GM21515 (cell line): Measurements from ENCODE around the gene F12.

Source experiments
- ATAC-seq: cut with Tn5 transposase; IDR thresholded peaks from one replicate; pipeline ENCODE4 v1.9.1; 2021; ENCODE audit not compliant: unreplicated experiment

The F12 gene

DNA sequence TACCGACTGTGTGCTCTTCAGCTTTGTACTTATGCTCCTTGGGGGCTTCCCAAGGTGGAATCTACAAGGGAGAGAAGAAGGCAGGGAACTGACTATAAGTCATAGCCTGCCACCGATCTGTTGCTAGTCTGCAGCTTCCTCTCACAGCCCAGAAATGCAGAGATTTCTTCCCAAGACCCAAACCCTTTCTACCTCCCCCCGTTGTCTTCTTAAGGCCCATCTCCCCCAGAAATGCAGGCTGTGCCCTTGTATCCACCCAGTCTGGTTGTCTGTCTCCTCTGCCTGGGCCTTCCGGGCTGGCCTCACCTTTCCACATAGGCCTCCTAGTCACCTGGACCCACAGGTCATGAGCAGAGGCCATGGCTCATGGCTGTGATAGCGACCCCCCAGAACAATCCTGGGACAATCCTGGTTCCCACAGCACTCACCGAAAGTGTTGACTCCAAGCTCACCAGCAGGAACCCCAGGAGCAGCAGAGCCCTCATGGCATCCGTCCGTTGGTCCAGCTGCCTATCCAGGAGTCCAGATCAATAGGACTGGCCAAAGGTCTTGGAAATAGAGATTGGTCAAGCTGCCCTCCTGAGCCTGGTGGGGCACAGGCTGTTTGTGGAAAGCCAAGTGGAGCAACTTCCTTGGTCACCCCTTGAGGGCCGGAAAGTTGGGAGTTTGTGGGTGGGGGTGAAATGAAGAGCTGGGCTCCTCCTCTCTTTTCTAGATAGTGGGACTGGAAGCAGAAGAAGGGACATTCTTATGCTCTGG lies at the start of gene F12:
F12 (minus strand) TSS at position 522 of the 759 bp plus-strand sequence; CDS start at position 485, 37 bp downstream.
- ATAC-seq: no peak

DNA sequence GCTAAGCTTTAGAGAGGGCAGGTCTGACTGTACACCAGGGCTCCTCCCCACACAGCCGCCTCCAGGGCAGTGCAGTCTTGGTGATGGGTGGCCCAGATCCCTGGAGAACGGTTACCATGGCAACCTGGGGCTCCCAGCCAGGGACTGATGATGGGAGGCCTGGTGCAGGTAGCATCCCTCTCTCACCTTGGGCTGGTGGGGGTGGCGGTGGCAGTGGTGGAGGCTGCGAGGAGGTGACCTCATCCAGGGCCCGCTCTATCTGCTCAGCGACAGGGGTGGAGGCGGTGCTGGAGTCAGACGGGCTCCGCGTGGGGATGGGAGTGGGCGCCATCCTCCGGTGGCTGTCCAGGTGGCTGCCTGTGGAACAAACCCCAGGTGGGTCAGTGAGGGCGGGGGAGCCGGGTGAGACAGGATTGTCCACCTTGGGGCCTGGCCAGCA lies 49.6 kb upstream of the F12 start:
- no peak for ATAC-seq

DNA sequence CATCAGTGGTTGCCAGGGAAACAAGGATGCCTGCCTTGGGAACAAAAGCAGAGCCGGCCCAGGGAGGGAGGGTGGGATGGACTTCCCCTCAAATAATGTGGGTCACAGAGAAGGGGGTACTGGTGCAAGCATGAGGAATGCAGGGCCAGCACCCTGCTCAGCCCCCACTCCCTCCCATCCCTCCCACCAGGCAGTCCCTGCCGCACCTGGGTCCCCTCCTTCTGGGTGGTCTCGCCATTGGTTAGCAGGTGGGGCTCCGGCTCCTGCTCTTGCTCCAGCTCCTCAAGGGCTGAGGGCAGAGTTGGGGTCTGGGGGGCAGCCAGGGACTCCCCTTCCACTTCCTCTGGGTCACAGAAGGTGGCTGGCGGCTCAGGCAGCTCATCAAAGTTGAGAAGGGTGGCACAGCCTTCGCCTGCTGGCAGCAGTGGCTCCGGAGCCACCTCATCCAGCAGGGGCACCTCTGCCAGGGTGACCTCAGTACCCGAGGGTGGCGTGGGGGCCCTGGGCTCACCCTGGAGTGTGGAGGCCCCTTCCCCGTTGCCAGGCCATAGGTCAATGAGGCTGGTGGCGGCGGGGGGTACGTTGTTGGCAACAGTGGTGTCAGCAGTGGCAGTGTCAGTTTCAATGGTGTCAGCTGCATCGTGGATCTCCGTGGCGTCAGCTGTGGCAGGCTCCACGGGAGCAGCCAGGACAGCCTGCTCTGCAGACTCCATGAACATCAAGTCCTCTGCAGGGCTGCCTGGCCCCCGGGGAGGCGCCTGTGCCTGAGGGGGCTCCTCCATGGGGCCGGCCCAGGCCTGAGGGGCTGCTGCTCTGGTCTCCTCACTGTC lies 48.7 kb upstream of the F12 start:
- no peak for ATAC-seq

- ATAC-seq: peak; percentile 38
These were observed 47.9 kb upstream of the F12 start for GRCh38 chr5:177456976-177457851.

GRCh38 chr5:177456591-177456964 lies 47.2 kb upstream of the F12 start:
- ATAC-seq: no peak

DNA sequence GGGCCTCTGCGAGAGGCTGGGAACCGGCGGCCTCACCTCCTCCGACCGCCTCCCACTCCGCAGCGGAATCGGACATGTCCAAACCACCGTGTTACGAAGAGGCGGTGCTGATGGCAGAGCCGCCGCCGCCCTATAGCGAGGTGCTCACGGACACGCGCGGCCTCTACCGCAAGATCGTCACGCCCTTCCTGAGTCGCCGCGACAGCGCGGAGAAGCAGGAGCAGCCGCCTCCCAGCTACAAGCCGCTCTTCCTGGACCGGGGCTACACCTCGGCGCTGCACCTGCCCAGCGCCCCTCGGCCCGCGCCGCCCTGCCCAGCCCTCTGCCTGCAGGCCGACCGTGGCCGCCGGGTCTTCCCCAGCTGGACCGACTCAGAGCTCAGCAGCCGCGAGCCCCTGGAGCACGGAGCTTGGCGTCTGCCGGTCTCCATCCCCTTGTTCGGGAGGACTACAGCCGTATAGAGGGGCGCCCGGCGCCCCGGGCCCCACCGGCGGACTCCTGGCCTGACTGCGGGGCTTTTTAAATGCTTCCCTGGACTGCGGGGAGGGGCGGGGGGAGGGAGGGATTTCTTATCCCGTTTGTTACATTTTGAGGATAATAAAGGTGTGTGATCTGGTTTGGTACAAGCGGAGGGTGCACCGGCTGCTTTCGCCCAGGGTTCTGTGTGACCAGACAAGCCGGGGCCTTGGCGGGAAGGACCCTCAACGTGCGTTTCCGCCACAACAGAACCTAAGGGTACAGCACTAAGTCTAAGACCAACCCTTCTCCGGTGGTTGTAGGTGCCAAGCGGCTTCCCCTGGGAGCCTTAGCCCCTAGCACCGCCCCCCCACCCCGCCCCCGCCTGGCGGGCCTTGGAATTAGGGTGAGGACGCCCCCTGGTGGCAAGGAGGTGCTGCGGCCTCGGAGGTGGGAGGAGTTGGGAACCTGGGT lies 46.6 kb upstream of the F12 start:
- ATAC-seq: peak; percentile 16

- peak; percentile 45 for ATAC-seq
These were observed 45.8 kb upstream of the F12 start for GRCh38 chr5:177455036-177455660.

DNA sequence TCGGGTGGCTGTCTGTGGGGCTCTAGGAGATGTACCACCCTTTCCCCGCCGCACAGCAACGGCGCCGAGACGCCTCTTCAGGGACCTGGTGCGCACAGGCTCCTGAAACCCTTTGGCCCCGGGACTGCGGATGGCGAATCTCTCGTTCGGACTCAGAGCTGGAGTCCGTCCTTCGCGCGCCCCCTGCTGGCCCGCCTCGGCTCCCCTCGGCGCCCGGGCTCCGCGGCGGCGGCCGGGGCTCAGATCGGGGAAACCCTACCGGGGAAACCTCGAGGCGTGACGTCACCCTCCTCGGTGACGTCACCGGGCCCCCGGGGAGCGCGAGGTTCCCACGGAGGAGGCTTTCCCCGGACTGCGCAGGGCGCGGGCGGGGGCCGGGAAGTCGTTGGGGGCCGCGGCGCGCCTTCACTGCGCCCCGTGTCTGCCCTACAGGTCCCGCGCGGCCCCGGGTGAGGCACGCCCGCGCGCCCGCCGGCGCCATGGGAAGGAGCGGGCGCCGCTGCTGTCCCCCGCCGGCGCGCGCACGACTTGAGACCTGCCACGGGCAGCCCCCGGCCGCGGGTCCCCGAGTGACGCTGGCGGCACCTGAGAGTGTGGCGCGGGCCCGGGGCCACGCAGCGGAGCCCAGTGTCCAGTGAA lies 45.2 kb upstream of the F12 start:
- peak; percentile 47 for ATAC-seq

DNA sequence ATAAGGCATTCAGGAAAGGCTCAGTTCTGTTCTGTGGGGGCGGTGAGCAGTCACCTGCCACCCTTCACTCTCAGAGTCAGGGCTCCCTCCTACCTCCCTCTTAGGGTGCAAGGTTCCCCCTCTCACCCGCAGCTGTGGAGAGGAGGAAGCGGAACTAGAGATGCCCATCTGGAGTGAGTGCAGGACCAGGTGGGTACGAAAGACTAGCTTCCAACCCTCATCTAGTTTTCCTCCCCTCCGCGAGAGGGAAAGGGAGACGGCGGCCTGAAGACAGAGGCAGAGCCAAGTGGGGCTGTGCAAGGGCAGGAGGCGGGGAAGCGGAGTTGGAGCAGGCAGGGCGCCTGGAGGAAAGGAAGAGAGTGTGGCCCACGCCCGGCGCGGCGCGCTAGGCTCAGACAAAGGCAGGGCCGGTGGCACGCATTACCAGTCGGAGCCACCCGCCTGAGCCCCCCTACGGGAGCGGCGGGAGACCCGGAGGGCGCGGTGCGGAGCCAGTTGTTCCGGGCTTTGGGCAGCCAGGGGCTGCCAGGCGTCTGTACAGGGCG lies 44.6 kb upstream of the F12 start:
- peak; percentile 3 for ATAC-seq

- no peak for ATAC-seq
These were observed 43.6 kb upstream of the F12 start for GRCh38 chr5:177452688-177453638.

DNA sequence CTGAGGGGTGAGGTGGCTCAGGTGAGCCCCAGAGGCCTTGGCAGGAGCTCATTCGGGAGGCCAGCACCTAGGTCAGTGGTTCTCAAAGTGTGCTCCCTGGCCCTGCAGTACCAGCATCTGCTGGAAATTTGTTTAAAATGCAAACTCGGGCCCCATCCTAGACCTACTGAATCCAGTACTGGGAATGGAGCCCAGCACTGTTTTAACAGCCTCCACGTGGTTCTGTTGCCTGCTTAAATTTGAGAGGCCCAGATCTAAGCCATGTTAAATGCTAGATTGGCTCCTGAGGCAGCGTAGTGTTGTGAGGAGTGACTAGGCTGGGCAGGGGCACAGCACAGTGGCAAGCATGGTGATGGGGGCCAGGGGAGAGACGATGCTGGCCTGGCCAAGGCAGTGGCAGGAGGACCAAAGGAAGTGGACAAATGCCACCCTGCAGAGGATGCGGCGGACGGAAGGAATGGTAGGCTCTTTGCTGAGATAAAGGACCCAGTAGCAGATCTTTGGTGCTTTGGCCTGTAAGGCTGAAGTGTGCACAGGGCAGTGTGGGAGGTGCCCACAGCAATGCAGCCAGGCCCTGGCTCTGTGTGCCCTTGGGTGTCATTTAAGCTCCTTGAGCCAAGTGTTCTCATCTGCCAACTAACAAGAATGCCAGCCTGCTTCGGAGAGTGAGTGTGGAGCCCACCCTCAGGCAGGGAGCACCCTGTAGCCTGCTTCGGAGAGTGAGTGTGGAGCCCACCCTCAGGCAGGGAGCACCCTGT lies 41.5 kb upstream of the F12 start:
- ATAC-seq: no peak

GRCh38 chr5:177449140-177450061 lies 40.0 kb upstream of the F12 start:
- no peak for ATAC-seq

DNA sequence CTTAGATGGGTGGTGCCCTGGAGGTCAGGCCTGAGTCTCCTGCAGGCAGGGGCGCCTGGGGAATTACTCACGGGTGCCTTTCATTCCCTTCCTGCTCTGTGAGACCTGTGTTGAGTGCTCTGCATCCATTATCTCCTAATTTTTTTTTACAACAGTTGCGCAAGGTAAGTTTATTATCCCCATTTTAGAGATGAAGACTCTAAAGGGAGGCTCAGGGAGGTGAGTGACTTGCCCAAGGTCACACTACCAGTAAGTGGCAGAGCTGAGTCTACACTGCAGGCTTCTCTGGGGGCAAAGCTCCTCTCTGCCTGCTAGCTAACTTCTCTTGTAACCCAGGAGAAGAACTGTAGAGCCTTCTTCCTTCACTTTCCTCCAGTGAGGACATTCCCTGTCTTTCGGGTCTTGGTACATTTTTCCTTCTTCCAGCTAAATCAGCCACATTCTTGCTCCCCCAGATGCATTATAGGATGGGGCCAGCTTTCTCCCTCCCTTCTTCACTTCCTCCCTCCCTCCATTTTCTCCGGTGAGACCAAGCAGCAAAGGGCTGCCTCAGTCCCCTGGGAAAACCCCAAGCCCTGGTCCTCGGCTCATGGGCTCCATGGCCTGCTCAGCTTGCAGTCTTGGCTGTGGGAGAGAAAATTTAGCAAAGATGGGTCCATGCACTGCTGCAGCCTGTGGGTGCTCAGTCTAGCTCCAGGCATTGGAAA lies 39.0 kb upstream of the F12 start:
- no peak for ATAC-seq

- no peak for ATAC-seq
These were observed 38.4 kb upstream of the F12 start for GRCh38 chr5:177447611-177448243.

DNA sequence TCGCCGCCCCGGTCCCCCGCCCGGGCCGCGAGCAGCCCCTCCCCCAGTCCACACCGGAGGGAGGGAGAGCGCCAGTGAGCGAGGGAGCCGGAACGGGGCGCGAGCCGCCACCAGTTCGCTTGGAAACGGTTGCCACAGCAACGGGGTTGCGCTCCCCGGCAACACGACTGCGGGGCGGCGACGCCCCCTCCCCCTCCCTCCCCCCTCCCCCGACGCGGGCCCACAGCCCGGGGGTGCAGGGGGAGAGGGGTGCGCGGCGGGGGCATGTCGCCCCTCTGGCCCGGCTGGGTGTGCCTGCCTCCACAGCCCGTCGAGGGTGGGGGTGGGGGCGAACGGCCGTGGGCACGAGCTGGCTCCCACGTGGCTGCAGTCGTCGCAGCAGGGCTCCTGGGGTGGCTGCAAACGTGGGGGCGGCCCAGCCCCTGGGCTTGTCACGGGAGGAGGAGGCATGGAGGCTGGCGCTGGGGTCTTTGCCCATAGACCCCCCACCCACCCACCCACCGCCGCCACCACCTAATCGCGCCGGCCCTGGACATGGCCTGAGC lies 37.8 kb upstream of the F12 start:
- peak; percentile 24 for ATAC-seq
